ENCODE data around the gene ACBD4. TPM values are rescaled to one million over a fixed set of nuclear protein-coding genes. Genes with fewer than 3 reads are reported as not detected.

The ACBD4 gene
- total RNA-seq (1 to 10 TPM; 8.8 to 9.7 TPM), polyA plus RNA-seq (15.0 TPM)

GRCh38 chr17:45135192-45135977 lies at the start of gene ACBD4:
TSS of gene ACBD4 (plus strand) at chr17:45135687. CDS start at chr17:45136145, 458 bp downstream.
- H3K4me3 Mint-ChIP-seq, result peak within 1 kb of the TSS; percentile 87 to 95 (median 89)

DNA sequence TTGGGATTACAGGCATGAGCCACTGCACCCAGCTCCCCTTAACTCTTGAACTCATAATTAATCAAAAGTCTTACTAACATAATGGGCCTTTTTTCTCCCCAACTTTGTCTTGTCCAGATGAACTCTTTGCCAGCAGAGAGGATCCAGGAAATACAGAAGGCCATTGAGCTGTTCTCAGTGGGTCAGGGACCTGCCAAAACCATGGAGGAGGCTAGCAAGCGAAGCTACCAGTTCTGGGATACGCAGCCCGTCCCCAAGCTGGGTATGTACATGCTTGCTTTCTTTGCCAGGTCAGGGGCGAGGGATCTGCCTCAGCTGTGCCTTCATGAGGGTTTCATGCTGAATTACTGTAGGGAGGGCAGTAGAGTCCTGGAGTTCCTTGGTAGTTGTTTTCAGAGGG lies 49.1 kb upstream of the ACBD4 start:
- no peaks in the 10 kb centered on the region for H3K4me1 ChIP-seq (ENCODE audit: insufficient read depth, low read length)
- H3K9me3 Mint-ChIP-seq, result no peaks in the 10 kb centered on the region
- H3K4me1 Mint-ChIP-seq, result no peaks in the 10 kb centered on the region
- ChIA-PET POLR2A (interaction anchor here (0.6 kb wide), 1 partner anchor 1158 kb away, joined by 5 read pairs; no protein-coding TSS in a partner anchor), CTCF (interaction anchor here (1.2 to 2.6 kb wide), 3 partner anchors 13 to 46 kb away, joined by 3 to 10 read pairs (median 3); partner anchors contain the start of gene PLCD3)
- H3K27me3 Mint-ChIP-seq, result no peaks in the 10 kb centered on the region
- H3K4me3 Mint-ChIP-seq, result no peak overlapping the region
- H3K4me3 ChIP-seq (ENCODE audit: low read length), result no peak overlapping the region
- no peak for DNase-seq
- H3K27ac ChIP-seq (ENCODE audit: low read depth, low read length), result no peak overlapping the region
- H3K27me3 ChIP-seq (ENCODE audit: insufficient read depth, low read length, poor library complexity, severe bottlenecking), result no peaks in the 10 kb centered on the region
- H3K9me3 ChIP-seq (ENCODE audit: low read length), result no peaks in the 10 kb centered on the region
- H3K36me3 ChIP-seq (ENCODE audit: insufficient read depth, low read length), result peaks cover 60% of the 10 kb centered on the region
- H3K36me3 Mint-ChIP-seq, result peaks cover 3 to 75% (median 11%) of the 10 kb centered on the region in 3 donors
- no peak overlapping the region for H3K27ac Mint-ChIP-seq

More at GRCh38 chr17:45135192-45135977, at the start of gene ACBD4:
- no peaks in the 10 kb centered on the region for H3K9me3 ChIP-seq (ENCODE audit: low read length)
- peak within 1 kb of the TSS; percentile 66 to 86 (median 83) for H3K27ac Mint-ChIP-seq
- peak within 1 kb of the TSS; percentile 78 for H3K4me3 ChIP-seq (ENCODE audit: low read length)
- no peaks in the 10 kb centered on the region for H3K27me3 ChIP-seq (ENCODE audit: insufficient read depth, low read length, poor library complexity, severe bottlenecking)
- no peaks in the 10 kb centered on the region for H3K9me3 Mint-ChIP-seq
- CTCF ChIA-PET, result interaction anchor here (0.6 to 9.7 kb wide), 58 partner anchors 8 to 766 kb away, joined by 3 to 315 read pairs (median 5); partner anchors contain the start of genes DCAKD, FMNL1, HEXIM1 and HEXIM2
- H3K36me3 ChIP-seq (ENCODE audit: insufficient read depth, low read length), result no peaks in the 10 kb centered on the region
- peaks cover 15 to 35% (median 20%) of the 10 kb centered on the region in 3 donors for H3K4me1 Mint-ChIP-seq
- H3K27ac ChIP-seq (ENCODE audit: low read depth, low read length), result peak within 1 kb of the TSS; percentile 43
- H3K4me1 ChIP-seq (ENCODE audit: insufficient read depth, low read length), result peaks cover 14% of the 10 kb centered on the region
- peak; percentile 95 to 98 (median 96) for DNase-seq
- peaks cover 0 to 8% (median 0%) of the 10 kb centered on the region in 3 donors for H3K36me3 Mint-ChIP-seq
- POLR2A ChIA-PET, result interaction anchor here (0.7 to 4.0 kb wide), 6 partner anchors 14 to 93 kb away, joined by 3 to 73 read pairs (median 8); partner anchors contain the start of genes HEXIM1 and HEXIM2
- H3K27me3 Mint-ChIP-seq, result peaks cover 0 to 4% of the 10 kb centered on the region in 2 donors

DNA sequence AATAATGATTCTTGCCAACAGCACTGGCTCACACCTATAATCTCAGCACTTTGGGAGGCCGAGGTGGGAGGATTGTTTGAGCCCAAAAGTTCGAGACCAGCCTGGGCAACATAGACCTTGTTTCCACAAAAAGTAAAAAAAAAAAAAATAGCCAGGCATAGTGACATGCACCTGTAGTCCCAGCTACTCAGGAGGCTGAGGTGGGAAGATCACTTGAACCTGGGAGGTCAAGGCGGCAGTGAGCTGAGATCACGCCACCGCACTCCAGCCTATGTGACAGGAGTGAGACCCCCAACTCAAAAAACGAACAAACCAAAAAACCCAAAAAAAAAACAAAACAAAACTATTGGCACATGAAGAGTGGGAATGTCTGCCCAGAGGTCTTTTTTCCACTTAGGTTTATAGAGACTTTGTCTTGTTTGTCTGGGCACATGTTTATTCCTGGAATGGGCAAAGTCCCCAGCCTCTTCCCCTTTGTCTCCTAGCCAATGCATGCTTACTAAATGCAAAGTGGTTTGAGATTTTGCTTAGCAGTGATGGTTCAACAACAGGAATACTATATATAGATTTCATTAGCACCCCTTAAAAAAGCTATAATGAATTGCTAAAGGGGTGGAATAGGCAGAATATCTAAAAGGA lies 48.5 kb upstream of the ACBD4 start:
- H3K36me3 Mint-ChIP-seq, result peaks cover 4 to 75% (median 13%) of the 10 kb centered on the region in 3 donors
- Histone ChIP-seq H3K36me3 (ENCODE audit: insufficient read depth, low read length) (peaks cover 60% of the 10 kb centered on the region), H3K4me1 (ENCODE audit: insufficient read depth, low read length) (no peaks in the 10 kb centered on the region), H3K9me3 (ENCODE audit: low read length) (no peaks in the 10 kb centered on the region), H3K27me3 (ENCODE audit: insufficient read depth, low read length, poor library complexity, severe bottlenecking) (no peaks in the 10 kb centered on the region), H3K4me3 (ENCODE audit: low read length) (no peak overlapping the region), H3K27ac (ENCODE audit: low read depth, low read length) (no peak overlapping the region)
- DNase-seq, result no peak
- H3K4me3 Mint-ChIP-seq, result no peak overlapping the region
- H3K9me3 Mint-ChIP-seq, result no peaks in the 10 kb centered on the region
- no peaks in the 10 kb centered on the region for H3K27me3 Mint-ChIP-seq
- CTCF ChIA-PET, result interaction anchor here (1.2 to 2.6 kb wide), 3 partner anchors 12 to 46 kb away, joined by 3 to 10 read pairs (median 3); partner anchors contain the start of gene PLCD3
- H3K27ac Mint-ChIP-seq, result no peak overlapping the region
- POLR2A ChIA-PET, result no interaction called here
- H3K4me1 Mint-ChIP-seq, result peaks cover 0 to under 1% (median 0%) of the 10 kb centered on the region in 3 donors

DNA sequence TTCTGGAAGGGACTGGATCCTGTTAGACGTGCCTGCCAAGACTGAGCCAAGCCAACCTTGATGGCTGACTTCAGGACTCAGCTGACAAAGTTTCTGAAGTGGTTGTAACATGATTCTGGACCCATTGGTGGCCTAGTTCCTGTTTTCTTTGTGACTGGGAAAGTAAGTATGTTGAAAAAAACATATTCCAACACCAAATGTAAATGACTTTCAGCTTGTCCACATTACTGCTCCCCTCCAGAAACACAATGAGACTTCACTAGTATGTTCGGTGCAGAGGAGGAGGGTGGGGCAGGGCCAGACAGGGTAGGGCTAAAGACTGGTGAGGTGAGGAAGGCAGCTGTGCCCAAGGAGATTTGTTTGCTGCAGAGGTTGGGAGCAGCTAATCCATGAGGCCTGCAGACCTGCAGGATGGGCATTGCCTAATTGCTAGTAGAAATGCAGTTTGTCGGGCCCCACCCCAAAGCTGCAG lies 47.9 kb upstream of the ACBD4 start:
- Histone ChIP-seq H3K36me3 (ENCODE audit: insufficient read depth, low read length) (peaks cover 59% of the 10 kb centered on the region), H3K4me1 (ENCODE audit: insufficient read depth, low read length) (no peaks in the 10 kb centered on the region), H3K4me3 (ENCODE audit: low read length) (no peak overlapping the region), H3K27ac (ENCODE audit: low read depth, low read length) (no peak overlapping the region), H3K9me3 (ENCODE audit: low read length) (no peaks in the 10 kb centered on the region), H3K27me3 (ENCODE audit: insufficient read depth, low read length, poor library complexity, severe bottlenecking) (no peaks in the 10 kb centered on the region)
- peaks cover 6 to 74% (median 15%) of the 10 kb centered on the region in 3 donors for H3K36me3 Mint-ChIP-seq
- H3K9me3 Mint-ChIP-seq, result no peaks in the 10 kb centered on the region
- POLR2A ChIA-PET, result no interaction called here
- H3K27ac Mint-ChIP-seq, result no peak overlapping the region
- H3K4me3 Mint-ChIP-seq, result no peak overlapping the region
- H3K27me3 Mint-ChIP-seq, result no peaks in the 10 kb centered on the region
- CTCF ChIA-PET, result interaction anchor here (2.6 kb wide), 1 partner anchor 11 kb away, joined by 10 read pairs; no protein-coding TSS in a partner anchor
- peaks cover 0 to 2% (median 0%) of the 10 kb centered on the region in 3 donors for H3K4me1 Mint-ChIP-seq
- DNase-seq, result no peak

DNA sequence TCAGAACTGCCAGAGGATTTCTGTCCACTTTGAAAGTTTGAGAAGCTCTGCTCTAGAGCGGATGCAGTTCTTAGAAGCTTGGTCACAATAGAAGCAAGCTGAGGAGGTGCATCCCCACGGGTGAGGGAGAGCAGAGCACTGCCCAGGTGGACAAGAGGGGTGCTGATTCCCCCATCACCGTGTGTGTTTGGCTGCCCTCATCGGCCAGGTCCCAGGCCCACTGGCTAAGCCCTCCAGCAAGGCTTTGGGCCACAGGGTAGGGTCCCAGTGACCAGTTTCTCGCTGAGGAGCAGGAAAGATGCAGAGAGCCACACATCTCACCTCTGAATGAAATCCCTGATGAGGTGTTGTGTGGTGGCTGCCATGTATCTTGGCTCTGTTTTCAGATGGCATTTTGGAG lies 47.5 kb upstream of the ACBD4 start:
- no peaks in the 10 kb centered on the region for H3K27me3 Mint-ChIP-seq
- ChIA-PET POLR2A (no interaction called here), CTCF (no interaction called here)
- peaks cover 6 to 75% (median 15%) of the 10 kb centered on the region in 3 donors for H3K36me3 Mint-ChIP-seq
- Histone ChIP-seq H3K9me3 (ENCODE audit: low read length) (no peaks in the 10 kb centered on the region), H3K27ac (ENCODE audit: low read depth, low read length) (no peak overlapping the region), H3K4me3 (ENCODE audit: low read length) (no peak overlapping the region), H3K27me3 (ENCODE audit: insufficient read depth, low read length, poor library complexity, severe bottlenecking) (no peaks in the 10 kb centered on the region), H3K4me1 (ENCODE audit: insufficient read depth, low read length) (no peaks in the 10 kb centered on the region), H3K36me3 (ENCODE audit: insufficient read depth, low read length) (peaks cover 63% of the 10 kb centered on the region)
- no peak overlapping the region for H3K27ac Mint-ChIP-seq
- H3K4me3 Mint-ChIP-seq, result no peak overlapping the region
- H3K9me3 Mint-ChIP-seq, result no peaks in the 10 kb centered on the region
- peaks cover 0 to 2% (median 0%) of the 10 kb centered on the region in 3 donors for H3K4me1 Mint-ChIP-seq
- DNase-seq, result no peak

DNA sequence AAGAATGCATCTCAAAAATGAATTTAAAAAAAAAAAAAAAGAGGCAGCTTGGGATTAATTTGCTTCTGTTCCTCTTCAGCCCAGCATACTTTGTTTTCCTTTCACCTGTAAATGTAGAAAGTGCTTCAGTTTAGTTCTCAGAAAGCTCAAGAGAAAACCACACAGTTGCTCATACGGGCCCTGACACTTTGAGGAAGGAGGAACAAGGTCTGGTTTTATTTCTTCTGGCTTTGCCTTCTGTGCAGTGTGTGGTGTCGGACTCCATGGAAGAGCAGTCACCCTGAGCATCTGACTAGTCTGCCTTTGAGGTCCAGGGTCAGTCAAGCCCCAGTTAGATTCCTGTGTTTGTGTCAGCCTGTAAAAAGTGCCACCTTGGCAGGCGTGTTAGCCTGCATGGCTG lies 46.7 kb upstream of the ACBD4 start:
- POLR2A ChIA-PET, result no interaction called here
- Mint-ChIP-seq H3K4me1 (peaks cover 0 to 2% (median 0%) of the 10 kb centered on the region in 3 donors), H3K27me3 (no peaks in the 10 kb centered on the region), H3K9me3 (no peaks in the 10 kb centered on the region), H3K27ac (no peak overlapping the region), H3K4me3 (no peak overlapping the region), H3K36me3 (peaks cover 6 to 77% (median 11%) of the 10 kb centered on the region in 3 donors)
- Histone ChIP-seq H3K27me3 (ENCODE audit: insufficient read depth, low read length, poor library complexity, severe bottlenecking) (no peaks in the 10 kb centered on the region), H3K27ac (ENCODE audit: low read depth, low read length) (no peak overlapping the region), H3K36me3 (ENCODE audit: insufficient read depth, low read length) (peaks cover 65% of the 10 kb centered on the region), H3K9me3 (ENCODE audit: low read length) (no peaks in the 10 kb centered on the region), H3K4me3 (ENCODE audit: low read length) (no peak overlapping the region), H3K4me1 (ENCODE audit: insufficient read depth, low read length) (no peaks in the 10 kb centered on the region)
- CTCF ChIA-PET, result interaction anchor here (2.1 kb wide), 1 partner anchor 11 kb away, joined by 9 read pairs; no protein-coding TSS in a partner anchor
- DNase-seq, result no peak

- H3K4me1 Mint-ChIP-seq, result peaks cover 0 to 2% (median 0%) of the 10 kb centered on the region in 3 donors
- H3K27ac Mint-ChIP-seq, result peak overlapping the region in 3 of 8 donors; percentile 15 to 52 (median 47)
- no peak overlapping the region for H3K4me3 ChIP-seq (ENCODE audit: low read length)
- POLR2A ChIA-PET, result no interaction called here
- peaks cover 6 to 79% (median 15%) of the 10 kb centered on the region in 3 donors for H3K36me3 Mint-ChIP-seq
- DNase-seq, result peak in 1 of 5 donors; percentile 15
- no peaks in the 10 kb centered on the region for H3K9me3 Mint-ChIP-seq
- H3K27me3 Mint-ChIP-seq, result no peaks in the 10 kb centered on the region
- H3K9me3 ChIP-seq (ENCODE audit: low read length), result no peaks in the 10 kb centered on the region
- H3K36me3 ChIP-seq (ENCODE audit: insufficient read depth, low read length), result peaks cover 63% of the 10 kb centered on the region
- no peaks in the 10 kb centered on the region for H3K27me3 ChIP-seq (ENCODE audit: insufficient read depth, low read length, poor library complexity, severe bottlenecking)
- H3K4me3 Mint-ChIP-seq, result no peak overlapping the region
- CTCF ChIA-PET, result interaction anchor here (2.1 kb wide), 1 partner anchor 9 kb away, joined by 9 read pairs; no protein-coding TSS in a partner anchor
- no peak overlapping the region for H3K27ac ChIP-seq (ENCODE audit: low read depth, low read length)
- H3K4me1 ChIP-seq (ENCODE audit: insufficient read depth, low read length), result no peaks in the 10 kb centered on the region
Measured at GRCh38 chr17:45090711-45091110, 44.8 kb upstream of the ACBD4 start.

All from CD8-positive, alpha-beta memory T cell (primary cell).